ENCODE measurements around the gene ZNF862. TPM values are rescaled to one million over a fixed set of nuclear protein-coding genes. Genes with fewer than 3 reads are reported as not detected.

ZNF862 gene
- total RNA-seq, 1 donor from 2014 or later = 27.4 TPM

DNA sequence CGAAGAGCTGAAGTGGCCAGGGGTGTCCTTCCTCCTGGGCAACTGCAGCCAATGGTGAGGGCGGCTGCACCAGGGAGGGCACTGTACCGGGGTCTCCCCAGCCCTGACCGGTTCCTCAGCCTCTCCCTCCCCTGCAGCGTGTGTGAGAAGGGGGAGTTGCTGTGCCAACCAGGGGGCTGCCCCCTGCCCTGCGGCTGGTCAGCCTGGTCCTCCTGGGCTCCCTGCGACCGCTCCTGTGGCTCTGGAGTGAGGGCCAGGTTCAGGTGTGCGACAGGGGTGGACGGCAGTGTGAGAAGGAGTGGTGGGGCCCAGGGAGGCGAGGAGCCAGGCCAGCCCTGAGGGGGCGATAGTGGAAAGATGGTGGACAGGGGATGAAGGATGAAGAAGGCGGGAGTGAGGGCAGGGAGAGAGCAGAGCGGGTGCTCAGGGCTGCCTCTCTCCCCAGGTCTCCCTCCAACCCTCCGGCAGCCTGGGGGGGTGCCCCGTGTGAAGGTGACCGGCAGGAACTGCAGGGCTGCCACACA, 34.6 kb upstream of the ZNF862 start:
- Mint-ChIP-seq H3K27me3 (ENCODE audit: low read depth) (peaks cover 16% of the 10 kb centered on the region), H3K4me3 (no peak overlapping the region), H3K27ac (no peak overlapping the region), H3K4me1 (no peaks in the 10 kb centered on the region), H3K36me3 (peaks cover 2% of the 10 kb centered on the region), H3K9me3 (no peaks in the 10 kb centered on the region)
- DNase-seq (ENCODE audit: low spot score in 2 of 2, unreplicated experiment in 2 of 2) = no peak
- TF ChIP-seq, protein P1, sequence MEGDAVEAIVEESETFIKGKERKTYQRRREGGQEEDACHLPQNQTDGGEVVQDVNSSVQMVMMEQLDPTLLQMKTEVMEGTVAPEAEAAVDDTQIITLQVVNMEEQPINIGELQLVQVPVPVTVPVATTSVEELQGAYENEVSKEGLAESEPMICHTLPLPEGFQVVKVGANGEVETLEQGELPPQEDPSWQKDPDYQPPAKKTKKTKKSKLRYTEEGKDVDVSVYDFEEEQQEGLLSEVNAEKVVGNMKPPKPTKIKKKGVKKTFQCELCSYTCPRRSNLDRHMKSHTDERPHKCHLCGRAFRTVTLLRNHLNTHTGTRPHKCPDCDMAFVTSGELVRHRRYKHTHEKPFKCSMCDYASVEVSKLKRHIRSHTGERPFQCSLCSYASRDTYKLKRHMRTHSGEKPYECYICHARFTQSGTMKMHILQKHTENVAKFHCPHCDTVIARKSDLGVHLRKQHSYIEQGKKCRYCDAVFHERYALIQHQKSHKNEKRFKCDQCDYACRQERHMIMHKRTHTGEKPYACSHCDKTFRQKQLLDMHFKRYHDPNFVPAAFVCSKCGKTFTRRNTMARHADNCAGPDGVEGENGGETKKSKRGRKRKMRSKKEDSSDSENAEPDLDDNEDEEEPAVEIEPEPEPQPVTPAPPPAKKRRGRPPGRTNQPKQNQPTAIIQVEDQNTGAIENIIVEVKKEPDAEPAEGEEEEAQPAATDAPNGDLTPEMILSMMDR (IDR thresholded peaks at IDR 0.05; ENCODE audit: unreplicated experiment) = no peak

DNA sequence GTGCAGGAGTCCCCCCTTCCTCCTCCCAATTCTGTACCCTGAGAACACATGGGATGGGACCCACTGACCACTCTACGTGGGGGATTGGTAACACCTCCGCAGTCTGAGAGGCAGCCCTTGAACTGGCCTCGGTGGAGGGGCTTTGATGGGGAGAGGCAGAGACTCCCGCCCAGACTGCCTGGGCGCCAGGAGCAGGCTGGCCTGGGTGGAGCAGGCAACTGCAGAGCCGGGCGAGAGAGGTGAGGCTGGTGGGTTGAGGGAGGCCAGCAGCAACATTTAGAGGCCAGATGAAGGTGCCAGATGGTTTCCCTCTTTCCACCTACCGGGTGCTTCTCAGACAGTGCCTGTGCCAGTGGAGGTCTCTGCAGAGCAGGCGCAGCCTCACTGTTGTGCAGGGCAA, 34.1 kb upstream of the ZNF862 start:
- Mint-ChIP-seq H3K9me3 (no peaks in the 10 kb centered on the region), H3K27me3 (ENCODE audit: low read depth) (peaks cover 16% of the 10 kb centered on the region), H3K4me1 (no peaks in the 10 kb centered on the region), H3K36me3 (peaks cover 2% of the 10 kb centered on the region), H3K27ac (no peak overlapping the region), H3K4me3 (no peak overlapping the region)
- DNase-seq (ENCODE audit: low spot score in 2 of 2, unreplicated experiment in 2 of 2) = no peak
- TF ChIP-seq, protein P1 (IDR thresholded peaks at IDR 0.05; ENCODE audit: unreplicated experiment) = no peak

GRCh38 chr7:149806726-149807125, 31.4 kb upstream of the ZNF862 start:
- TF ChIP-seq, protein P1 (IDR thresholded peaks at IDR 0.05; ENCODE audit: unreplicated experiment) = no peak
- Mint-ChIP-seq H3K36me3 (no peaks in the 10 kb centered on the region), H3K27me3 (ENCODE audit: low read depth) (peaks cover 19% of the 10 kb centered on the region), H3K4me1 (no peaks in the 10 kb centered on the region), H3K27ac (no peak overlapping the region), H3K9me3 (no peaks in the 10 kb centered on the region), H3K4me3 (no peak overlapping the region)
- no peak for DNase-seq (ENCODE audit: low spot score in 2 of 2, unreplicated experiment in 2 of 2)

GRCh38 chr7:149808311-149808710, 29.9 kb upstream of the ZNF862 start:
- no peaks in the 10 kb centered on the region for H3K4me1 Mint-ChIP-seq
- H3K27ac Mint-ChIP-seq = no peak overlapping the region
- peaks cover 19% of the 10 kb centered on the region for H3K27me3 Mint-ChIP-seq (ENCODE audit: low read depth)
- no peaks in the 10 kb centered on the region for H3K36me3 Mint-ChIP-seq
- no peak overlapping the region for H3K4me3 Mint-ChIP-seq
- no peaks in the 10 kb centered on the region for H3K9me3 Mint-ChIP-seq
- TF ChIP-seq, protein P1 (IDR thresholded peaks at IDR 0.05; ENCODE audit: unreplicated experiment) = no peak
- DNase-seq (ENCODE audit: low spot score in 2 of 2, unreplicated experiment in 2 of 2) = no peak

GRCh38 chr7:149809215-149809614, 29.0 kb upstream of the ZNF862 start:
- Mint-ChIP-seq H3K9me3 (no peaks in the 10 kb centered on the region), H3K27me3 (ENCODE audit: low read depth) (peaks cover 19% of the 10 kb centered on the region), H3K27ac (no peak overlapping the region), H3K36me3 (no peaks in the 10 kb centered on the region), H3K4me1 (no peaks in the 10 kb centered on the region), H3K4me3 (no peak overlapping the region)
- no peak for DNase-seq (ENCODE audit: low spot score in 2 of 2, unreplicated experiment in 2 of 2)
- TF ChIP-seq, protein P1 (IDR thresholded peaks at IDR 0.05; ENCODE audit: unreplicated experiment) = no peak

DNA sequence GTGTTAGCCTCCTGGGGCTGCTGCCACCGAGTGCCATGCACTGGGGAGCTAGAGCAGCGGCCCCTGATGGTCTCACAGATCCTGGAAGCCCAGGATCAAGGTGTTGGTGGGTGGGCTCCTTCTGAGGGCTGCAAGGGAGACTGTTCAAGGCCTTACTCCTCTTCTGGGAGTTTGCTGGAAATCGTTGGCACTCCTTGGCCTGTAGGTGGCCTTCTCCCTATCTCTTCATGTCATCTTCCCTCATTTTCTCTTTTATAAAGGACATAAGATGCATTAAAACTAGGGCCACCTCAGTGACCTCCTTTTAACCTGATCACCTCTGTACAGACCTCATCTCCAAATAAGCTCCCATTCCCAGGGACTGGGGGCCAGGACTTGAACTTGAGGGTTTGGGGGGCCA, 27.0 kb upstream of the ZNF862 start:
- H3K4me1 Mint-ChIP-seq = no peaks in the 10 kb centered on the region
- peaks cover 14% of the 10 kb centered on the region for H3K27me3 Mint-ChIP-seq (ENCODE audit: low read depth)
- TF ChIP-seq, protein P1 (IDR thresholded peaks at IDR 0.05; ENCODE audit: unreplicated experiment) = peak; percentile 31
- DNase-seq (ENCODE audit: low spot score in 2 of 2, unreplicated experiment in 2 of 2) = no peak
- H3K27ac Mint-ChIP-seq = no peak overlapping the region
- no peaks in the 10 kb centered on the region for H3K9me3 Mint-ChIP-seq
- no peak overlapping the region for H3K4me3 Mint-ChIP-seq
- no peaks in the 10 kb centered on the region for H3K36me3 Mint-ChIP-seq
